Osteocyte (in vitro differentiated cells): ENCODE results near the gene TMPRSS11B. TPM values are rescaled to one million over a fixed set of nuclear protein-coding genes. Genes with fewer than 3 reads are reported as not detected.
"Not testable (repeated sequence)": the region's sequence is repeated elsewhere in the genome, so short reads cannot be mapped to it uniquely, and the experiment has no call there.

ENCODE experiments used
- DNase-seq: peaks from one replicate; pipeline ENCODE4 v3.0.0; 2021; ENCODE audit warnings: mixed read lengths; ENCODE audit not compliant: unreplicated experiment; ENCODE audit errors: extremely low spot score
- H3K27ac Mint-ChIP-seq: one replicate; pipeline ENCODE4 v1.8.0; 2021; ENCODE audit warnings: mild to moderate bottlenecking, mixed read lengths; ENCODE audit not compliant: unreplicated experiment
- H3K27me3 Mint-ChIP-seq: one replicate; pipeline ENCODE4 v1.8.0; 2021; ENCODE audit warnings: mixed read lengths; ENCODE audit not compliant: unreplicated experiment
- H3K36me3 Mint-ChIP-seq: one replicate; pipeline ENCODE4 v1.8.0; 2021; ENCODE audit warnings: mixed read lengths; ENCODE audit not compliant: unreplicated experiment
- H3K4me1 Mint-ChIP-seq: one replicate; pipeline ENCODE4 v1.8.0; 2021; ENCODE audit warnings: mixed read lengths; ENCODE audit not compliant: unreplicated experiment
- H3K4me3 Mint-ChIP-seq: one replicate; pipeline ENCODE4 v1.8.0; 2021; ENCODE audit warnings: mild to moderate bottlenecking, moderate library complexity, mixed read lengths; ENCODE audit not compliant: unreplicated experiment
- H3K9me3 Mint-ChIP-seq: one replicate; pipeline ENCODE4 v1.8.0; 2021; ENCODE audit warnings: mixed read lengths; ENCODE audit not compliant: unreplicated experiment
- total RNA-seq: library from RNA; stranded (reverse); gene quantifications from 2 replicates; pipeline ENCODE4 v1.2.1, GENCODE V29; 2021
- TF ChIP-seq, protein P1 (sequence below): fragments of 200-600 bp; sonication (generic); IDR thresholded peaks from 2 replicates; pipeline ENCODE4 v1.5.0; 2021; ENCODE audit warnings: antibody characterized with exemption, mild to moderate bottlenecking, moderate library complexity

The TMPRSS11B gene
- total RNA-seq, 1 donor from 2014 or later = not detected

DNA sequence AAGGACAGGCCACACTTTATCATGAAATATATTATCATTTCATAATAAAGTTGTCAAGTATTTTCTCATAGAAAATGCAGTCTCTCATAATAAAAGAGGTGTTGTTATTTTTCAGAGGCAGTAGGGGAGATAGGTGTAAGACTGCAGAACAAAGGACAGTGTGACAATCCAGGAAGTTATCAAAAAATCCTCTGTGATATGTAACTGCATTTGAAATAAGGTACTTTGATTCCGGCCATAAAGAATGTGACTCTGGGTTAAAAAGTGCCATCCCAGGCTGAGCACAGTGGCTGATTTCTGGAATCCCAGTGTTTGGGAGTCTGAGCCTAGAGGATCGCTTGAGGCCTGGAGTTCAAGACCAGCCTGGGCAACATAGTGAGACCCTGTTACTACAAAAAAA is 37.6 kb upstream of the TMPRSS11B start:
- Mint-ChIP-seq H3K36me3 (no peaks in the 10 kb centered on the region), H3K9me3 (no peaks in the 10 kb centered on the region), H3K4me3 (no peak overlapping the region), H3K27ac (no peak overlapping the region), H3K27me3 (peaks cover 22% of the 10 kb centered on the region), H3K4me1 (no peaks in the 10 kb centered on the region)
- no peak for DNase-seq
- TF ChIP-seq, protein P1, sequence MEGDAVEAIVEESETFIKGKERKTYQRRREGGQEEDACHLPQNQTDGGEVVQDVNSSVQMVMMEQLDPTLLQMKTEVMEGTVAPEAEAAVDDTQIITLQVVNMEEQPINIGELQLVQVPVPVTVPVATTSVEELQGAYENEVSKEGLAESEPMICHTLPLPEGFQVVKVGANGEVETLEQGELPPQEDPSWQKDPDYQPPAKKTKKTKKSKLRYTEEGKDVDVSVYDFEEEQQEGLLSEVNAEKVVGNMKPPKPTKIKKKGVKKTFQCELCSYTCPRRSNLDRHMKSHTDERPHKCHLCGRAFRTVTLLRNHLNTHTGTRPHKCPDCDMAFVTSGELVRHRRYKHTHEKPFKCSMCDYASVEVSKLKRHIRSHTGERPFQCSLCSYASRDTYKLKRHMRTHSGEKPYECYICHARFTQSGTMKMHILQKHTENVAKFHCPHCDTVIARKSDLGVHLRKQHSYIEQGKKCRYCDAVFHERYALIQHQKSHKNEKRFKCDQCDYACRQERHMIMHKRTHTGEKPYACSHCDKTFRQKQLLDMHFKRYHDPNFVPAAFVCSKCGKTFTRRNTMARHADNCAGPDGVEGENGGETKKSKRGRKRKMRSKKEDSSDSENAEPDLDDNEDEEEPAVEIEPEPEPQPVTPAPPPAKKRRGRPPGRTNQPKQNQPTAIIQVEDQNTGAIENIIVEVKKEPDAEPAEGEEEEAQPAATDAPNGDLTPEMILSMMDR = no peak

- not testable (repeated sequence) for H3K27ac Mint-ChIP-seq, H3K36me3 Mint-ChIP-seq, H3K4me1 Mint-ChIP-seq, DNase-seq, H3K9me3 Mint-ChIP-seq, H3K4me3 Mint-ChIP-seq
- peaks cover 12% of the 10 kb centered on the region for H3K27me3 Mint-ChIP-seq
These were observed 36.6 kb upstream of the TMPRSS11B start for GRCh38 chr4:68281796-68282740.

DNA sequence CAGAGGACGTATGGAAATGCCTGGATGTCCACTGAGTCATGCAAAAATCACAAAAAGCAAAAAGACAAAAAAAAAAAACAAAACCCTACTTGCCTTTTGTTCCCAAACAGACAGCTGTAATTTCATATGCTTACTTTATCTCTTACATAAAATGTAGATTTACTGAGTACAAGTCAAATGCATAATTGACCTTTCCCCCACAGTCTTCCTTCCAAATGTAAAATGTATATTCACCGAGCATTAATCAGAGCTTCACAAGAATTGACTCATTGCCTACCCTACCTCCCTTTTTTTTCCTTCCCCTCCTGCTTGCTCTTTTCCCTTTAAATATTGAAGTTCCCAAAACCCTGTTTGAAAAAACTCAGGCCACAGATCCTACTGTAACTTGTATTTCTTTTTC is 32.5 kb upstream of the TMPRSS11B start:
- H3K9me3 Mint-ChIP-seq = no peaks in the 10 kb centered on the region
- H3K4me1 Mint-ChIP-seq = no peaks in the 10 kb centered on the region
- no peaks in the 10 kb centered on the region for H3K36me3 Mint-ChIP-seq
- TF ChIP-seq, protein P1 = no peak
- no peak overlapping the region for H3K27ac Mint-ChIP-seq
- H3K27me3 Mint-ChIP-seq = peaks cover 3% of the 10 kb centered on the region
- no peak overlapping the region for H3K4me3 Mint-ChIP-seq
- DNase-seq = no peak

DNA sequence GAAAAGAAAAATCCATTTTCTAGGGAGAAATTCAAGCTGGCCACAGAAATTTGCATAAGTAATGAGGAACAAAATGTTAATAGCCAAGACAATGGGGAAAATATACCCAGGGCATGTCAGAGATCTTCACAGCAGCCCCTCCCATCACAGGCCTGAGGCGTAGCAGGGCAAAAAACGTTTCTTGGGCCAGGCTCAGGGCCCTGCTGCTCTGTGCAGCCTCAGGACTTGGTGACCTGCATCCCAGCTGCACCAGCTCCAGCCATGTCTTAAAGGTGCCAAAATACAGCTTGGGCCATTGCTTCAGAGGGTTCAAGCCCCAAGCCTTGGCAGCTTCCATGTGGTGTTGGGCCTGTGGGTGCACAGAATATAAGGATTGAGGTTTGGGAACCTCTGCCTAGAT is 32.1 kb upstream of the TMPRSS11B start:
- H3K27ac Mint-ChIP-seq = no peak overlapping the region
- DNase-seq = no peak
- H3K36me3 Mint-ChIP-seq = no peaks in the 10 kb centered on the region
- TF ChIP-seq, protein P1 = no peak
- H3K9me3 Mint-ChIP-seq = no peaks in the 10 kb centered on the region
- peaks cover 3% of the 10 kb centered on the region for H3K27me3 Mint-ChIP-seq
- peaks cover 3% of the 10 kb centered on the region for H3K4me1 Mint-ChIP-seq
- H3K4me3 Mint-ChIP-seq = no peak overlapping the region

- Mint-ChIP-seq H3K36me3 (no peaks in the 10 kb centered on the region), H3K27me3 (peaks cover 3% of the 10 kb centered on the region), H3K27ac (no peak overlapping the region), H3K4me3 (no peak overlapping the region), H3K4me1 (peaks cover 12% of the 10 kb centered on the region), H3K9me3 (no peaks in the 10 kb centered on the region)
- DNase-seq = no peak
- TF ChIP-seq, protein P1 = no peak
These were observed 27.4 kb upstream of the TMPRSS11B start for GRCh38 chr4:68272860-68273259.
